ENCODE data around the gene ZBTB17. TPM values are rescaled to one million over a fixed set of nuclear protein-coding genes. Genes with fewer than 3 reads are reported as not detected.

The ZBTB17 gene
- total and polyA plus RNA-seq, 2 experiments from 2014 or later: 21.9 to 26.6 TPM

DNA sequence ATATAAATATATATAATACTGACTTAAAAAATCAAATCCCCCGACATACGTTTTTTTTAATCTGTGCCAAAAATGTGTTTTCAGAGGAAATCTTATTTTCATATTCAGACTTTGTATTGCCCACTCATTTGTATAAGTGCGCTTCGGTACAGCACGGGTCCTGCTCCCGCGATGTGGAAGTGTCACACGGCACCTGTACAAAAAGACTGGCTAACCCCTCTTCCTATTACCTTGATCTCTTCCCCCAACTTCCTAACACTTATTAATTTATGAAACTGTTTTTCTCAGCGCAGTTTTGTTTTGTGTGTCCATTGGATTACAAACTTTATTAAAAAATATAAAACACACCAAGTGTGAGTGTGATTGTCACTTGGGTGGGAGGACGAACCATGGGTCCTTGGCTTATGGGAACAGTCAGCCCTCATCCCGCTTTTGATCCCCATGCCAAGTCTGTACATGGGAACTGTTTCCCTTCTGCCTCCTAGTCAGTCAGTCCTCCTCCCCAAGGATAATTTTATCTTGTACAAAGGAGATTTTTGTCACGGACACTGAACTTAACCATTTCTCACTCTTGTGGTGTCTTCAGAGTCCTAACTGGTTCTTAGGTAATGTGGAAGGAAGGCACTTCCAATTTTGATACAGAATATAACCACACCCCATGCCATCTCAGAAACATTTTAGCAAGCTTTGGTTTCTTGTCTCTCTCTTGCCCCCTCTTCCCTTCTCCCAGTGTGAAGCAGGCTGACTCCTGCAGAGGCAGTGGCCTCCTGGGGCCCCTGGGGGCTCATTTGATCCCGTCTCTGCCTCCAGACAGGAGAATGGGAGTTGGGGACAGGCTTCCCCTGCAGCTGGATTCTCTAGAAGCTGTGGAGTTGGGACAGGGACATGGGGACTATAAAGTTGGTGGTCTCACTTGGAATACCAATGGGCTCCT, 35.5 kb downstream of the ZBTB17 start:
- H3K9me2 ChIP-seq (ENCODE audit: insufficient read depth): no peaks in the 10 kb centered on the region
- Mint-ChIP-seq H3K36me3 (ENCODE audit: low read depth) (peaks cover 51% of the 10 kb centered on the region), H3K4me3 (no peak overlapping the region), H3K9me3 (no peaks in the 10 kb centered on the region), H3K27me3 (ENCODE audit: insufficient read depth, low read depth, poor library complexity) (peaks cover 13% of the 10 kb centered on the region), H3K27ac (no peak overlapping the region), H3K4me1 (peaks cover 7% of the 10 kb centered on the region)
- H3K27ac ChIP-seq (ENCODE audit: low read depth): no peak overlapping the region
- DNase-seq (ENCODE audit: low spot score): no peak
- H2AFZ ChIP-seq: no peak overlapping the region
- H3K27me3 ChIP-seq (ENCODE audit: insufficient read depth): no peaks in the 10 kb centered on the region
- TF ChIP-seq JUNB (IDR thresholded peaks at IDR 0.05; ENCODE audit: unreplicated experiment) (no peak), POLR2AphosphoS5 (IDR thresholded peaks at IDR 0.05; ENCODE audit: low read depth) (no peak), NANOG (IDR thresholded peaks at IDR 0.05; ENCODE audit: borderline replicate concordance) (no peak), ZNF331 (CRISPR knock-in tag; IDR thresholded peaks at IDR 0.05; ENCODE audit: low read depth) (no peak), STAT1 (IDR thresholded peaks at IDR 0.05; ENCODE audit: unreplicated experiment) (no peak)
- TF ChIP-seq, protein P1, sequence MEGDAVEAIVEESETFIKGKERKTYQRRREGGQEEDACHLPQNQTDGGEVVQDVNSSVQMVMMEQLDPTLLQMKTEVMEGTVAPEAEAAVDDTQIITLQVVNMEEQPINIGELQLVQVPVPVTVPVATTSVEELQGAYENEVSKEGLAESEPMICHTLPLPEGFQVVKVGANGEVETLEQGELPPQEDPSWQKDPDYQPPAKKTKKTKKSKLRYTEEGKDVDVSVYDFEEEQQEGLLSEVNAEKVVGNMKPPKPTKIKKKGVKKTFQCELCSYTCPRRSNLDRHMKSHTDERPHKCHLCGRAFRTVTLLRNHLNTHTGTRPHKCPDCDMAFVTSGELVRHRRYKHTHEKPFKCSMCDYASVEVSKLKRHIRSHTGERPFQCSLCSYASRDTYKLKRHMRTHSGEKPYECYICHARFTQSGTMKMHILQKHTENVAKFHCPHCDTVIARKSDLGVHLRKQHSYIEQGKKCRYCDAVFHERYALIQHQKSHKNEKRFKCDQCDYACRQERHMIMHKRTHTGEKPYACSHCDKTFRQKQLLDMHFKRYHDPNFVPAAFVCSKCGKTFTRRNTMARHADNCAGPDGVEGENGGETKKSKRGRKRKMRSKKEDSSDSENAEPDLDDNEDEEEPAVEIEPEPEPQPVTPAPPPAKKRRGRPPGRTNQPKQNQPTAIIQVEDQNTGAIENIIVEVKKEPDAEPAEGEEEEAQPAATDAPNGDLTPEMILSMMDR (conservative IDR thresholded peaks at IDR 0.05; ENCODE audit: low read depth in 2 of 2): no peak
- H3K4me1 ChIP-seq (ENCODE audit: insufficient read depth): no peaks in the 10 kb centered on the region
- H3F3A ChIP-seq (replicated peaks; ENCODE audit: low read depth): no peaks in the 10 kb centered on the region
- no peak overlapping the region for H3K4me3 ChIP-seq
- H3K36me3 ChIP-seq (ENCODE audit: insufficient read depth): peaks cover 15% of the 10 kb centered on the region
- H3K4me2 ChIP-seq: no peak overlapping the region
- no peak for ATAC-seq
- no peaks in the 10 kb centered on the region for H3K79me2 ChIP-seq (replicated peaks; ENCODE audit: insufficient read depth)
- no peaks in the 10 kb centered on the region; the same call in 1 of the 2 replicates for H4K20me1 ChIP-seq (replicated peaks; ENCODE audit: insufficient read depth)

DNA sequence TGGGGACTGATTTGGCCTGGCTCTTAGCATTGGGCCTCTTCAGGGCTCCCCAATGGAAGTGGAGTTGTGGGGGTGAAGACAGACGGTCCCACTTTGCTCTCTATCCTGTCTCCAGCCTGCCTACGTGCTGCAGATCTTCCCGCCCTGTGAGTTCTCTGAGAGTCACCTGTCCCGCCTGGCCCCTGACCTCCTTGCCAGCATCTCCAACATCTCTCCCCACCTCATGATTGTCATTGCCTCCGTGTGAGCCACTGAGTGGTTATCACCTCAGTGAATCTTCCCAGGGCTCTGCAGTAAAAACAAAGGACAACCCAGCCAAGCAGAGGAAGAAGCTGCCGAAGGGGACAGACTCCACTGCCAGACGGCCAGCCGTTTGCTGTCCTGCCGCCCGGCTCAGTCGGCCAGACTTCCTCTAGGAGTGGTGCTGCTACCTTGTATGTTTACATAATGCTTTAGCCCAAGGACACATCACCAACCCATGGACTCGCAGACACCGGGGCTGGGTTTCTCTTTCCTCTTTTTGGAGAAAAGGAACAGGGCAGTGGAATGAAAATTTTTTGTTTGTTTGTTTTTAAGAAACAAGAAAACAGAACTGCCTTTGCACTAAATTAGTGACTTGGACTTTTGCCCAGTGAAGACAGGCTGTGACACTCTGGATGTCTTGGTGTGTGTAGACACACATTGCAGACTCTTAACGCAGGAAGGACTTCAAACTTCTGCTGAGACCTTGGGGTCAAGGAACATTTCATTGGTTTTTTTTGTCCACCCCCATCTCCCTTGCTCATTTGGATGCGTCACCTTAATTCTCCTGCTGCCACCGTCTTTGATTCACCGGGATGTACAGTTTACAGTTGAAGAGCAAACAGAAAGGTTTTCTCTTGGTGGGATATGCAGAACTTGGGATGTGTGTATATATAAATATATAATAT, 36.5 kb downstream of the ZBTB17 start:
- Histone ChIP-seq H3K4me1 (ENCODE audit: insufficient read depth) (no peaks in the 10 kb centered on the region), H2AFZ (no peak overlapping the region), H3K27ac (ENCODE audit: low read depth) (no peak overlapping the region), H3K27me3 (ENCODE audit: insufficient read depth) (no peaks in the 10 kb centered on the region), H3K36me3 (ENCODE audit: insufficient read depth) (peaks cover 15% of the 10 kb centered on the region), H3K4me2 (no peak overlapping the region), H3K9me2 (ENCODE audit: insufficient read depth) (no peaks in the 10 kb centered on the region), H3K4me3 (no peak overlapping the region), H4K20me1 (replicated peaks; ENCODE audit: insufficient read depth) (no peaks in the 10 kb centered on the region; the same call in 1 of the 2 replicates), H3F3A (replicated peaks; ENCODE audit: low read depth) (no peaks in the 10 kb centered on the region), H3K79me2 (replicated peaks; ENCODE audit: insufficient read depth) (no peaks in the 10 kb centered on the region)
- peaks cover 17% of the 10 kb centered on the region for H3K27me3 Mint-ChIP-seq (ENCODE audit: insufficient read depth, low read depth, poor library complexity)
- no peak for DNase-seq (ENCODE audit: low spot score)
- peaks cover 60% of the 10 kb centered on the region for H3K36me3 Mint-ChIP-seq (ENCODE audit: low read depth)
- TF ChIP-seq, protein P2, sequence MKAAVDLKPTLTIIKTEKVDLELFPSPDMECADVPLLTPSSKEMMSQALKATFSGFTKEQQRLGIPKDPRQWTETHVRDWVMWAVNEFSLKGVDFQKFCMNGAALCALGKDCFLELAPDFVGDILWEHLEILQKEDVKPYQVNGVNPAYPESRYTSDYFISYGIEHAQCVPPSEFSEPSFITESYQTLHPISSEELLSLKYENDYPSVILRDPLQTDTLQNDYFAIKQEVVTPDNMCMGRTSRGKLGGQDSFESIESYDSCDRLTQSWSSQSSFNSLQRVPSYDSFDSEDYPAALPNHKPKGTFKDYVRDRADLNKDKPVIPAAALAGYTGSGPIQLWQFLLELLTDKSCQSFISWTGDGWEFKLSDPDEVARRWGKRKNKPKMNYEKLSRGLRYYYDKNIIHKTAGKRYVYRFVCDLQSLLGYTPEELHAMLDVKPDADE (IDR thresholded peaks at IDR 0.05): no peak
- peaks cover 7% of the 10 kb centered on the region for H3K4me1 Mint-ChIP-seq
- no peak overlapping the region for H3K27ac Mint-ChIP-seq
- H3K9me3 Mint-ChIP-seq: no peaks in the 10 kb centered on the region
- no peak overlapping the region for H3K4me3 Mint-ChIP-seq
- no peak for ATAC-seq

Measured in GM23338 (cell line).